HG02884 (cell line): ENCODE data around the gene SLC25A17.
"Not testable (repeated sequence)": the region's sequence is repeated elsewhere in the genome, so short reads cannot be mapped to it uniquely, and the experiment has no call there.

Experiments
- ATAC-seq: cut with Tn5 transposase; IDR thresholded peaks from one replicate; pipeline ENCODE4 v1.9.1; 2021; ENCODE audit warnings: mild to moderate bottlenecking, moderate library complexity; ENCODE audit not compliant: unreplicated experiment

Gene SLC25A17, protein sequence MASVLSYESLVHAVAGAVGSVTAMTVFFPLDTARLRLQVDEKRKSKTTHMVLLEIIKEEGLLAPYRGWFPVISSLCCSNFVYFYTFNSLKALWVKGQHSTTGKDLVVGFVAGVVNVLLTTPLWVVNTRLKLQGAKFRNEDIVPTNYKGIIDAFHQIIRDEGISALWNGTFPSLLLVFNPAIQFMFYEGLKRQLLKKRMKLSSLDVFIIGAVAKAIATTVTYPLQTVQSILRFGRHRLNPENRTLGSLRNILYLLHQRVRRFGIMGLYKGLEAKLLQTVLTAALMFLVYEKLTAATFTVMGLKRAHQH

DNA sequence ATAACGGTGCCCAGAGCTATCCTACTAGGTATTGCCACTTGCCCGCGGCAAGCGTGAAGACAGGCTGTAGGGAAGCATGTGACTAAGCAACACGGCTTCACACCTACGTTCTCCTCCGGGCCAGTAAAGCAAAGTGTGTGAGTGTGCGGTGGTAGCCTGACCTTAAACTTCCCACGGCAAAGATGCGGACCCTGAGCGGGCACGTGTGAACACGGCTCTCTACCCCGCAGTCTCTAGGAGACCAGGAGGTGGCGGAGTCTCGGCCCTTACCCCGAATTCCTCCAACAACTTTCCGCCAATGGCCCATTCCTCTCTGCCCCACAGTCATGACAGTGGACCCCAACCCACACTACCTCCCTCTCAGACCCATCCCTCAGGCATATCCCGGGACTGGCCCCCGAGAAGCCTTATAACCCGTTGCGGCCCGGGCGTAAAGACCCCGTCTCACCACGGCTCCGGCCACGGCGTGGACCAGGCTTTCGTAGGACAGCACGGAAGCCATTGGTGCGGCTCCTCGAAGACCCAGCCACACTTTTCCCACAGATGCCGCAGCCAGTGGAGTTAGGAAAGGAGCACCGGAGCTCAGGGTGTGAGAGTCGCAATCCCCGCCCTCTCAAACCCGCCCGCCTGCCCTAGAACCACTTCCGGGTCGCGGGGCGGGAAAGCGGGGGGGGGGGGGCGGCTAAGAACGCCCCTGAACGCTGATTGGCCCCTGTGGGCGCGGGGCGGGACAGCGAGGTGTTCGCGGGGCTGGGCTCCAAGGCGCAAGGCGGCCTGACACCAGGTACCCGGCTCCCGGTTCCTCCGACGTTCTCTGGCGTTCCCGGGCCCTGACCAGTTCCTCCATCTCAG, at the start of gene SLC25A17:
TSS of gene SLC25A17 (minus strand) at position 600 of the 852 bp plus-strand sequence. CDS start at position 502, 98 bp downstream.
- no peak for ATAC-seq

GRCh38 chr22:40868379-40868778, 49.2 kb upstream of the SLC25A17 start:
- not testable (repeated sequence) for ATAC-seq

DNA sequence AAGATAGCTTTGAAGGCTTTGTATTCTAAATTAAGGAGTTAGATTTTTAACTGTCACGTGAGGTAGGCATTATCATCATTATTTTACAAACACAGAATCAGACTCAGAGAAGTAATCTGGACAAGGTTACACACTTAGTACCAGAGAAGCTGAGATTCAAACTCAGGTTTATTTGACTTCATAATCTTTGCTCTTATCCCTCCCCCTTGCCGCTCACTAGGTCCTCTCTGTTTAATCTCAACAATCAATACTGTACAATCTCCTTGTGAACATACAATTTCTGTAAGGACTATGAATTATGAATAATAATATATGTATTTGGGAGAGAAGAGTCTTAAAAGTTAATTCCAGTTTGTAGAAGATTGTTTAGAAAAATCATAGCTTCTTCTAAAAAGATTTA, 48.0 kb upstream of the SLC25A17 start:
- no peak for ATAC-seq

DNA sequence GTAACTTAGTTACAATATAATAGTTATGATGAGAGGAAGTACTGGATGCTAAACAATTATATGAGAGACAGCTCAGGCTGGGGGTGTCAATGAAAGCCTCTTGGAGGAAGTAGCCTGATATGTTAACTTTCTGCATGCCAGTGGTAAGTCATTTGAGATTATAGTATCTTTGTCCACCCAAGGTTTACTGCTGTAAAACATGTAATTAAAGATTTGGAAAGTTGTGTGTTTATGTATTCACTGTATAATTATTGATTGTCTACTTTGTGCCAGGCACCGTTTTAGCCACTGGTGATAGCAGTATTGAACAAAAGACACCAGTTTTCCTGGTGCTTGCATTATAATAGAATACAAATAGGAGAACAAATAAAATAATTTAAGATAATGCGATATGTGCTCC, 43.4 kb upstream of the SLC25A17 start:
- no peak for ATAC-seq

DNA sequence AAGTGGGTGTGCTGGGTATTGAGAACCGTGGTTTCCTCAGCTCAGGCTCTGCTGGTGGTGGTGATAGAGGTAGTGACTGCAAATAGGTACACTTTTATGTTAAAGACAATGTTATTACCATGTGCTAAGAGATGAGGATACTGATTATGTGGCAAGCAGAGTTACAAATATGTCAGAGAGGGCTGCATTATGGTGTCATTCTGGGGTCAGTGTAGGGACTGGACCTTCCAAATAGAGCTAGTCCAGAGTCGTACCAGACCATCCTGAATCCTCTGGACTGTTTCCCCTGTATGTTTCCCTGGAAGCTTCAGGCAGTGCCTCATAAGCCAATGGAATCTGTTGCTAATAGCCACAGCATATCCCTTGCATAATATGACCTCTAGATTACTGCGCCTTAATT, 42.9 kb upstream of the SLC25A17 start, which contains the start of gene DNAJB7:
TSS of gene DNAJB7 (minus strand) at position 101 of the 400 bp plus-strand sequence. CDS start 119 bp downstream, outside the sequence.
- no peak for ATAC-seq

DNA sequence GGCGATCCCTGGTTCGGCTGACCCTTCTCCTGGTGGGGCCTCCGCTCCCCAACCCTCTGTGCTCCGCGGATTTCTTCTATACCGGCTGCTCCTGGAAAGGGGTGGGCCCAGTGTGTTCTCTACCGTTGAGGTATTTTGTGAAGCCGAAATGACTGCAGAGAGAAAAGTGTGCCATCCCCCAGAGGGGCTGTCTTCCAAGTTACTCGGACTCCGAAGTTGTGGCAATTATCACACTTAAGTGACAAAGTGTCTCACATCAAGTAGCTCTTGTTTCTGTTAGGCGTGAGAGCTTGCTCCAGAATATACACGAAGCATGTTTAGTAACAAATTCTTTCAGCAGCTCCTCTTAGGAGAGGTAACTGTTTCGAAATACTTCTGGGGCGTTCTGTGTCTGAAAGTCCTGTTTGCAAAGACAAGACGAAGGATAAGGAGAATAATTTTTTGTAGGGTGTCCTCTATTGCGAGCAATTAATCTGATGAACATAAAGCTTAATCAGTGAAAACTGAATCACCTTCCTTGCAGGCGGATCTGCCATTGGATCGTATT, 38.2 kb upstream of the SLC25A17 start:
- ATAC-seq = no peak

DNA sequence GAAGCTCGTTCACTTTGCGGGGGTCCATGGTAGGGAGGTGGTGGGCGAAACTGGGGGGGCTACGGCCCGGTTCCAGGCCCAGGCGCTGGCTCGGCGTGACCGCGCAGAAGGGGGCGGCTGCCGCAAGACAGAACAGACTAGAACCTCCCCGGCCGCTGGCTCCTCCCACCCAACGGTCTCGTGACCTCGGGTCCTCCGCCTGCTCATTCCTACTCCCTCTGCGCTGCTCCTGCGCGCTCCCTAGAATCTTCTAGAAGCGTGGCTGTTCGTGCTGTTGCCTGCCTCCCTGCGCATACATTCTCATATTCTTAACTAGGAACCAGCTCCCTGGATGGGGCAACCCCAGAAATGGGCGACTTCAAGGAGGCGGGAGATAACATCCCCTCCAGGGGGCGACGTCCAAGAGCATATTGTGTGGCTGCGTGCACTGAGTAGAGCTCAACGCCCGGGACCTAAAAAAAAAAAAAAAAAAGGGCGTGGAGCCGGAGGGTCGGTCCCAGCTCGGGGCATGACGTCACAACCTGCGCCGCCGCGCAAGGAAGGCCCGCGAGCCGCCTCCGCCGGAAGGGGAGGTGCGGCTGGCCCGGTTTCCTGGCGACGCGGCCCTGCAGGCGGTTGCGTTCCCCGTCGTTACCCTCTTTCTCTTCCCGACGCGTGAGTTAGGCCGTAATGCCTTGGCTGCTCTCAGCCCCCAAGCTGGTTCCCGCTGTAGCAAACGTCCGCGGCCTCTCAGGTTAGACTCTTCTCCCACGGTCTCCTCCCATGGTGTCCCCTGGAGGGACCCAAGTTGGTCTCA, 37.6 kb upstream of the SLC25A17 start, which contains the start of the genes ST13 and XPNPEP3:
TSS of gene ST13 (minus strand) at position 127 of the 796 bp plus-strand sequence. CDS start at position 28, 99 bp downstream.
TSS of gene XPNPEP3 (plus strand) at position 636 of the 796 bp plus-strand sequence. CDS start at position 670, 34 bp downstream.
- peak; percentile 87 for ATAC-seq

GRCh38 chr22:40855979-40856512, 36.9 kb upstream of the SLC25A17 start:
- ATAC-seq = peak; percentile 25

GRCh38 chr22:40855071-40855978, 36.2 kb upstream of the SLC25A17 start:
- no peak for ATAC-seq

- no peak for ATAC-seq
Measured at GRCh38 chr22:40853961-40854360, 34.8 kb upstream of the SLC25A17 start.

- no peak for ATAC-seq
Measured at GRCh38 chr22:40853333-40853732, 34.2 kb upstream of the SLC25A17 start.

DNA sequence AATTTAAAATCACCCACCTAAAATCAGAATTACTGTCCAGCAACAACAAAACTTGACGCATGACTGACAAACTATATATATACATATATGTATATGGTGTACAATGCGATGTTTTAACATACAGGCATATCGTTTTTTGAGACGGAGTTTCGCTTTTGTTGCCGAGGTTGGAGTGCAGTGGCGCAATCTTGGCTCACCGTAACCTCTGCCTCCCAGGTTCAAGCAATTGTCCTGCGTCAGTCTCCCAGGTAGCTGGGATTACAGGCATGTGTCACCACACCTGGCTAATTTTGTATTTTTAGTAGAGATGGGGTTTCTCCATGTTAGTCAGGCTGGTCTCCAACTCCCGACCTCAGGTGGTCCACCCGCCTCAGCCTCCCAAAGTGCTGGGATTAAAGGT, 26.7 kb upstream of the SLC25A17 start:
- ATAC-seq = not testable (repeated sequence)

DNA sequence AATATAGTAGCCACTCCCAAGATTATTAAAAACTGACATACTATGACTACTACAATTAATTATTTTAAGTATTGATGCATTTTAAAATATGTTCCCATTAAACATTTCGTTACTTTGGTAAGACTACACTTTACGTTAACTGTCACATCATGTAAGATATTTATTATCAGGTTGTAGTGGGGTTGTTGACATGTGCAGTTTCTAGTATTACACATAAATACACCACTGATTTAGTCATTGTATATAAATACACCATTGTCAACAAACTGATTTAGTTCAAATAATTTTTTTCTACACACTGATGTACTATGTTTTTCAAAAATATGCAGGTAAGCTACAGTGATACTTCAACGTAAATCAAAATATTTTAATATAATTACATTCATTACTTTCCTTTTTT, 25.8 kb upstream of the SLC25A17 start:
- no peak for ATAC-seq

DNA sequence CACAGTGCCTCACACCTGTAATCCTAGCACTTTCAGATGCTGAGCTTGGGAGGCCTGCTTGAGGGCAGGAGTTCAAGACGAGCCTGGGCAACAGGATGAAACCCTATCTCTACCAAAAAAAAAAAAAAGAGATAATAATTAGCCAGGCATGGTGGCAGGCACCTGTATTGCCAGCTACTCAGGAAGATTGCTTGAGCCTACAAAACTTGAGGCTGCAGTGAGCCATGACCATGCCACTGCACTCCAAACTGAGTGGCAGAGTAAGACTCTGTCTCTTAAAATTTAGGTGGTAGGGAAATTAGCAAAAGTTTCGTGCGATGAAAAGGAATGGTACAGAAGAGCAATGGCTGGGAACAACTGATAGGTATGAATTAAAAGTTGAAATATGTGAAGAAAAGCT, 19.3 kb upstream of the SLC25A17 start:
- ATAC-seq = no peak

DNA sequence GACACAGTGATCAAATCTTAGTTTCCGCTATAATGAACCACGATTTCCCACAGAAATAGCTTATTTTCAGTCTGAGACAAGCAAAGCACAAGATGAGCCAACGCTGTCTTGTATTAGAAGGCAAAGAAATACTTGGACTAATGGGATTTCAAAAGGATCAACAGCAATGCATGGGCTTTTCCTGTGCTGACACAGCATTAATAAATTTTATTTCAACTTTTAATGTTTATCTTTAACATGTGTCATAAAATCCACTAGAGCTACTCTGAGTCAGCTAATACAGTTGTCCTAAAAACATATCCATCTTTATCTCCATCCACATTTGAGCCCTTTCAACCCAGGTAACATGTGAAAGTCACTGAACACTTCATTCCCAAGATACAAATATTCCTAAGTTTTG, 15.5 kb upstream of the SLC25A17 start:
- no peak for ATAC-seq

DNA sequence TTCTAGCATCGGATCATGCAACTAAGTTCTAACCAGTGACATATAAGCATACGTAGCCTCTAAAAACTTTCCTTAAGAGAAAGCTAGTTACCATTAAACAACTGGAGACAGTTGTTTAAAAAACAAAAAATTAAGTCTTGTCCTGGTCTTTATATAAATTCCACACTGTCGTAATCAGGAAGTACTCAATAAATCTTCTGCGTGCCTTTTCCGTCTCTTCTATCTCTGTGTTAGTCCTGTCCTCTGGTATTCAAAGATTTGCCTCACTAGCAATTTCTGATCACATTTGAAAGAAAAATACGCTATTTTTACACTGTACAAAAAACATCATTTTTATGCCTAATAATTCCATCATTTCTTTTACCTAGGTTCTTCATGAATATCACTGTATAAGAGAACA, 10.0 kb upstream of the SLC25A17 start:
- no peak for ATAC-seq

DNA sequence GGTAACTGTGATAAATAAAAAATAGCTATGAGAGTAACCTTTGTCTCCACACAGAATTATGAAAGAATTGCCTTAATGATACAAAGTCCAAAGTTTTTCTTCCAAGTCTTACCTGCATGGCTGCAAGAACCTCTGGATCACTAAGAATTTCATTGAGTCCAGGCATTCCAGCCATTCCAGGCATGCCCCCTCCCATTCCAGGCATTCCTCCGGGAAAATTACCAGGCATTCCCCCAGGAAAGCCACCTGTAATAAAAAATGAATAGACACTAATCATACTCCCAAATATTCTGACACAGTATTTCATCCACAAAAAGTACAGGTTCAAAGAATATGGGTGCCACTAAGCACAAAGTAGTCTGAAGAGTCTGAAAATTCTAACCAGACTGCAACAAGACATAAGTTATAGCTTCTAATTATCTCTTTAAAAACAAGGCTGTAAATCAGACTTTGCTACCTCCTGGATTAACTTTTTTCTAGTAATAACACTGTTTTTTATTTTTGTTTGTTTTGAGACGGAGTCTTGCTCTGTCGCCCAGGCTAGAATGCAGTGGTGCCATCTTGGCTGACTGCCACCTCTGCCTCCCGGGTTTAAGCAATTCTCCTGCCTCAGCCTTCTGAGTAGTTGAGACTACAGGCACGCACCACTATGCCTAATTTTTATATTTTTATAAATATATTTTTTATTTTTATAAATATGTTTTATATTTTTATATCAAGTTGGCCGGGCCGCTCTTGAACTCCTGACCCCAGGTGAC, 8.0 kb upstream of the SLC25A17 start:
- no peak for ATAC-seq

GRCh38 chr22:40826292-40826691, 7.1 kb upstream of the SLC25A17 start:
- not testable (repeated sequence) for ATAC-seq

DNA sequence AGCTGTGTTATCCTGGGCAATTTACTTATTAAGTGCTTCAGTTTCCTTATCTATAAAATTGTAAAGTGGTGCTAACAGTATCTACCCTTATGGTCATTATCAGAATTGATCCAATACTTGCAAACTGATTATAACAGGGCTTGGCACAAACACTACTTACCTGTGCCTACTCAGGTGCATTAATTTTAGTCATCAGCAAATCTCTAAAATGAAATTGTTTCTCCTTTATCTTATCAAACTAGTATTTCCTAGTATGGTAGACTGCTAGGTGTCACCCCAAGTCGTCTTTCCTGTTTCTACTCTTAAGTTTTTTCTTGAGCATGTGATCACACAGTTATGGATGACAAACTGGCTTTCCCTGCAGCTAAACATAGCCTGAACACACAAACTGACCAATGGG, 4.3 kb upstream of the SLC25A17 start:
- no peak for ATAC-seq
